Fibroblast of villous mesenchyme (primary cell): ENCODE results near the gene KLK6. TPM values are rescaled to one million over a fixed set of nuclear protein-coding genes. Genes with fewer than 3 reads are reported as not detected.

Experiments
- DNase-seq: peaks from one replicate; pipeline ENCODE4 v3.0.0-alpha.2; 2010; ENCODE audit warnings: low read depth
- H3K4me3 ChIP-seq: 2 replicates; pipeline ENCODE4 v1.5.1; 2011; ENCODE audit warnings: low read depth, mild to moderate bottlenecking, low read length
- total RNA-seq: library from RNA; depleted of rRNA; stranded (reverse); fragments of >200 nt; gene quantifications from 2 replicates; pipeline ENCODE4 v1.2.3, GENCODE V29; 2012
- TF ChIP-seq, protein P1 (sequence below): IDR thresholded peaks from 2 replicates; pipeline ENCODE4 v1.5.1; 2012; ENCODE audit warnings: low read depth, mild to moderate bottlenecking, low read length; ENCODE audit not compliant: insufficient read depth

The KLK6 gene
- total RNA-seq, 1 donor, result not detected

DNA sequence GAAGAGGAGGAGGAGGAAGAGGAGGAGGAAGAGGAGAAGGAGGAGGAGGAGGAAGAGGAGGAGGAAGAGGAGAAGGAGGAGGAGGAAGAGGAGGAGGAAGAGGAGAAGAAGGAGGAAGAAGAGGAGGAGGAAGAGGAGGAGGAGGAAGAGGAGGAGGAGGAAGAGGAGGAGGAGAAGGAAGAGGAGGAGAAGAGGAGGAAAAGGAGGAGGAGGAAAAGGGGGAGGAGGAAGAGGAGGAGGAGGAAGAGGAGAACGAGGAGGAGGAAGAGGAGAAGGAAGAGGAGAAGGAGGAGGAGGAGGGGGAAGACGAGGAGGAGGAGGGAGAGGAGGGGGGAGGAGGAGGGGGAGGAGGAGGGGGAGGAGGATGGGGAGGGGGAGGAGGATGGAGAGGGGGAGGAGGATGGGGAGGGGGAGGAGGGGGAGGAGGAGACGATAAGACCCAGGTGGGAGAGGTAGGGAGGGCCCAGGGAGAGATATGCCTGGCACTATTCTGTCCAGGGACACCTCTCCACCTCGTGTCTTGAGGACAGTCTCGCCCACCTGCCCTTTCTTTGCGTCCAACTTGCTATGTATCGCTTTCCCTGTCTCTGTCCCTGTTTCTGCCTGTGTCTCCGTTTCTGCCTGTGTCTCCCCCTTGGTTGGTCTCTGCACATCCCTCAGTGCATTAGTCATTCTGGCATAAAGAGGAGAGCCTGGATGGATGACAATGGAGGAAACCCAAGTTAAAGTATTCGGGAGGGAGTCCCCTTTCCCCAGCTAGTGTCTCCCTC is 9.5 kb downstream of the KLK6 start:
- H3K4me3 ChIP-seq, result no peak overlapping the region
- TF ChIP-seq, protein P1, sequence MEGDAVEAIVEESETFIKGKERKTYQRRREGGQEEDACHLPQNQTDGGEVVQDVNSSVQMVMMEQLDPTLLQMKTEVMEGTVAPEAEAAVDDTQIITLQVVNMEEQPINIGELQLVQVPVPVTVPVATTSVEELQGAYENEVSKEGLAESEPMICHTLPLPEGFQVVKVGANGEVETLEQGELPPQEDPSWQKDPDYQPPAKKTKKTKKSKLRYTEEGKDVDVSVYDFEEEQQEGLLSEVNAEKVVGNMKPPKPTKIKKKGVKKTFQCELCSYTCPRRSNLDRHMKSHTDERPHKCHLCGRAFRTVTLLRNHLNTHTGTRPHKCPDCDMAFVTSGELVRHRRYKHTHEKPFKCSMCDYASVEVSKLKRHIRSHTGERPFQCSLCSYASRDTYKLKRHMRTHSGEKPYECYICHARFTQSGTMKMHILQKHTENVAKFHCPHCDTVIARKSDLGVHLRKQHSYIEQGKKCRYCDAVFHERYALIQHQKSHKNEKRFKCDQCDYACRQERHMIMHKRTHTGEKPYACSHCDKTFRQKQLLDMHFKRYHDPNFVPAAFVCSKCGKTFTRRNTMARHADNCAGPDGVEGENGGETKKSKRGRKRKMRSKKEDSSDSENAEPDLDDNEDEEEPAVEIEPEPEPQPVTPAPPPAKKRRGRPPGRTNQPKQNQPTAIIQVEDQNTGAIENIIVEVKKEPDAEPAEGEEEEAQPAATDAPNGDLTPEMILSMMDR, result no peak
- no peak for DNase-seq

GRCh38 chr19:50957587-50957986 is 11.8 kb downstream of the KLK6 start:
- TF ChIP-seq, protein P1, result no peak
- no peak overlapping the region for H3K4me3 ChIP-seq
- no peak for DNase-seq

DNA sequence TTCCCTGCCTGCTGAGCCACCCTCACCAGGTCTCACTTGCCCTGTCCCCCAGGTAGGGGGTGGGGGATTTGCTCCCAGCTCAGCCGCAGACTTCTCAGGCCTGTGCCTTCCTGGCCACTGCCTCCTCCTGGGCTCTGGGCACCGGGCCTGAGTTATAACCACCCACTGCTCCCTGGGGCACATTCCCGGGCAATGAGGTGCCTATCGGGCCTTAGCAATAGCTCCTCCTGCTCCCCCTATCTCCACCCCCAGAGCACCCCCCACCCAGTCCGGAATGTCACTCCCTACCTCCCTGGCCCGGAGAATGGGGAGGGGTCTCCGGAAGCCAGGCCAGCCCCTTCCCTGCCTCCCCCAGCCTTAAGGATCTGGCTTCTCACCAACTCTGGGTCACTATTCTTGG is 16.5 kb downstream of the KLK6 start, which contains the start of gene KLK5:
TSS of gene KLK5 (minus strand) at position 129 of the 400 bp plus-strand sequence. CDS start 381 bp downstream, outside the sequence.
- TF ChIP-seq, protein P1, result no peak
- DNase-seq, result no peak
- H3K4me3 ChIP-seq, result no peak within 1 kb of the TSS

- no peak overlapping the region for H3K4me3 ChIP-seq
- no peak for DNase-seq
- TF ChIP-seq, protein P1, result no peak
Measured at GRCh38 chr19:50949861-50950260, 19.5 kb downstream of the KLK6 start.

- TF ChIP-seq, protein P1, result no peak
- DNase-seq, result no peak
Measured at GRCh38 chr19:50947123-50947522, 22.3 kb downstream of the KLK6 start.

GRCh38 chr19:50944795-50945194 is 24.6 kb downstream of the KLK6 start:
- TF ChIP-seq, protein P1, result no peak
- no peak for DNase-seq
- no peak overlapping the region for H3K4me3 ChIP-seq

More at GRCh38 chr19:50947123-50947522, 22.3 kb downstream of the KLK6 start:
- no peak overlapping the region for H3K4me3 ChIP-seq
